Activated CD4-positive, alpha-beta T cell treated with anti-CD3 and anti-CD28 coated beads, Interleukin-2, amount 50 U/mL, for 16 hours (primary cell): ENCODE results near the gene NUP62.
"Not testable (repeated sequence)": the region's sequence is repeated elsewhere in the genome, so short reads cannot be mapped to it uniquely, and the experiment has no call there.

Source experiments
- DNase-seq: peaks from one replicate; pipeline ENCODE4 v3.0.0-alpha.2; 2020

Gene NUP62

GRCh38 chr19:49929121-49929610 lies at the start of gene NUP62, which contains the start of gene ATF5:
TSS of gene NUP62 (minus strand) at chr19:49929504. CDS start at chr19:49909807, 19,697 bp downstream.
TSS of gene ATF5 (plus strand) at chr19:49929205. CDS start at chr19:49930851, 1,646 bp downstream.
- DNase-seq, result peak; percentile 93

DNA sequence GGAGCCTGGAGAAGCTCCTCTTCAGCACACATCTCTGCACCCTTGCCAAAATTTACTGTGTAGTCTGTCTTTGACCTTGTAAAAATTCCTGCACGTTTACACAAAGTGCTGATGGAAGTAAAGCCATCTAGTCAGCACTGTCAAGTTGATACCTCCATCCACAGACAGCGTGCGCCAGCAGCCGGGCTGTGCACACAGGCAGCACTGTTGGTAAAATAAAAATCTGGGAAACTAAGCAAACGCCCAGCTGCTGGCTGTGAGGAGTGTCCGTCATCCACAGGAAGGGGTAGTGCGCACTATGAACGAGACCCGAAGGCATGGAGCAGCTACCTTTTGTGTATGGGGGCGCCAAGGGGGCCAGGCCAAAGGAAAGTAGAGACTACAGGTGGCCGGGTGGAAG lies 49.0 kb upstream of the NUP62 start:
- no peak for DNase-seq

- DNase-seq, result no peak
Measured at GRCh38 chr19:49977881-49978280, 48.6 kb upstream of the NUP62 start.

DNA sequence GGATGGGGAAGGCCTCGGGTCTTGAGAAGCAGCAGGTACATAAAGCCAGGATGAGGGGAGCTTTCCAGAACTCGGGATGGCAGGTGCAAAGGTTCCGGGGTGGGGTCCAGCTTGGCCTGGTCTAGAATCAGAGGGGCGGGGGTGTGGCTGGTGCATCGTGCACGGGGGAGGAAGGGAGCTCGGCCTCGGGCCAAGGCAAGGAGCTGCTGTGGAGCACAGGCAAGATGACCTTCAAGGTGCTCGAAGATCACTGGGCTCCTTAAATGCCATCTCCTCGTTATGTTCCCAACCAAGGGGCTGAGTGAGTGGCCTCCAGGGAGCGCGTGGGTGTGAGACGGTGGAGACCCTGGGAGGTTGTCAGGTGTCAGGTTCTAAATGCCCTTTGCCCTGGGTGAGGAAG lies 47.8 kb upstream of the NUP62 start:
- DNase-seq, result no peak

DNA sequence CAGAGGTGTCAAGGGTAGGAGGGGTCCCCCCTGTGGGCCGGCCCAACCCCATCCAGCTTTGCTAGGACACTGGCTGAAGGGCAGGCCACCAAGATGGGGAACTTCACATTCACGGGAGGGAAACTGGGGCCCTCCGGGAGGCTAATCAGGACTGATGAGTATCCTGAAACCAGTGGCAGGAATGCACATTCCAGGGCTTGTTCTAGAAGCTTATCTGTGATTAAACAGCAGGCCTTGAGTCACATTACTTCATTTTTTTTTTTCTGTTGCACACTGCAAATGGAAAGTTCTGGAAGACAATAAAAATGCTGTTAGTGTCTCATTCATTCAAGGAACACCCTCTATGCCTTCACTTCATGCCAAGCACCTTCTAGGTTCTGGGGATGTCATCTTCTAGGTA lies 47.2 kb upstream of the NUP62 start:
- no peak for DNase-seq

DNA sequence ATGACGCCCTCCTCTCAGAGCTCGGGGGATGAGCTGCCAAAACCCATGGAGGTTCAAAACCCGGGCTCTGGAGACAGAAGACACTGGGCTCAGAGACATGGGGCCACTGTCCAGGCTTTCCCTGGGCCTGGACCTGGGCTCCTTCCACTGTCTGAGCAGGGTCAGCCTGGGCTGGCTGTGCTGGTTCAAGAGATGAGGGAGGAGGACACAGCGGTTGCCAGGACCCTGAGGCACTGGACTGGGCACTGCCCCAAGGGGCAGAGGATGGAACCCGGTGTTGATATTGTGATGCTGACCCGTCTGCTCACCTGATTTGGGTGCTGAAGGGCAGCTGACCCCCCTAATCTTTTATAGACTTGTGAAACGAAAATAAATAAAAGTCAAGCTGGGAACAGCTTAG lies 45.7 kb upstream of the NUP62 start:
- no peak for DNase-seq

- DNase-seq, result no peak
Measured at GRCh38 chr19:49973987-49974386, 44.7 kb upstream of the NUP62 start.

DNA sequence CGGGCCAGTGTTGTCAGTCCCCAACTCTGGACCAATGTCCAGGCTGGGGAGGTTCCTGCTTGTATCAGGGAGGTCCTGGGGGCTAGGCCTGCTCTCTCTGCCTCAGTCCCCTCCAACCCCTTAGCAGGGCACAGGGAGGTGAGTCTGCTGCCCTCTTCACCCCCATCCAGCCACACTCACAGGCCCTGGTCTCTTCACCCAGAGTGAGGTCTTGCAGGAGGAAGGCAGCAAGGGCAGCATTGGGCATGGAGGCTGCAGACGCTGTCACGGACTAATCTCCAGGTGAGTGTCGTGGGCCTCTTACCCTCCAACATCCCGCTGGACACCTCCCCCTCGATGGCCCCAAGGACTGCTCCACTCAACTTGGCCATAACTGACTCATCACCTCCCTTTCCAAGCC lies 43.5 kb upstream of the NUP62 start:
- DNase-seq, result no peak

GRCh38 chr19:49971991-49972411 lies 42.7 kb upstream of the NUP62 start:
- no peak for DNase-seq

GRCh38 chr19:49969355-49969754 lies 40.1 kb upstream of the NUP62 start:
- DNase-seq, result not testable (repeated sequence)

- DNase-seq, result no peak
Measured at GRCh38 chr19:49968279-49968922, 39.1 kb upstream of the NUP62 start.

GRCh38 chr19:49960980-49961379 lies 31.7 kb upstream of the NUP62 start, which contains the start of gene SIGLEC11:
TSS of gene SIGLEC11 (minus strand) at chr19:49961172. CDS start at chr19:49961081, 91 bp downstream.
- DNase-seq, result not testable (repeated sequence)

- DNase-seq, result not testable (repeated sequence)
Measured at GRCh38 chr19:49959892-49960291, 30.6 kb upstream of the NUP62 start.

DNA sequence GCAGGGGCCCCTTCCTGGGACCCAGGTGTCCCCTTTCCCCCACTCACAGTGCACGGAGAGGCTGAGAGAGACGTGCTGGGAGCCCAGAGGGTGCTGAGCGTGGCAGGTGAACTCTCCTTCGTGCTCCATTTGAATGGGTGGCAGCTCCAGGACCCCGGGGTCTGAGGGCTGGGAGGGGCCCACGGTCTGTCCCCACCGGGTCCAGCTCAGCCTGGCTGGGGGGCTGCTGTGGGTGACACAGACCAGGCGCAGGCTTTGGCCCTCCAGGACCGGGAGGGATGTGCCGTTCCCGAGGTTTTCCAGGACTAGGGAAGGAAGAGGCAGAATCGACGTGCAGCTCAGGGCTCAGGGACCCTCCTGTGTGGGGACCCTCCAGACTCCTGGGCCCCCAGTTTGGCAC lies 29.3 kb upstream of the NUP62 start:
- not testable (repeated sequence) for DNase-seq

DNA sequence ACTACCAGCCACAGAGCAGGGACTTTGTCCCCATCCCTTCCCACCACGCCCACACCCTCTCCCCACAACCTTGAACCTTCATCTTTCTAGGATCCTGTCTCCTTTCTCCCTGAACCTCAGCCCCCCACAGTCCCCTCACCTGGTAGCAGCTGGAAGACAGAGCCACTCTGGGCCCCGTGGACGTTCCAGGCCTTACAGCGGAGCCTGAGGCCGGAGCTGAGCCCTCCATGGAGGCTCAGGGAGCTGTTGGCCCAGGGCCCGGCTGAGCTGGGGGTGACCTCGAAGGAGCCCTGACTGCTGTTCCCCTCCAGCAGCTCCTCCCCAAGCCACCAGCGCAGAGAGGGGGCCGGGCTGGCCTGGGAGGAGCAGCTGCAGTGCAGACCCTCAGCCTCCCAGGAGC lies 28.8 kb upstream of the NUP62 start:
- not testable (repeated sequence) for DNase-seq

DNA sequence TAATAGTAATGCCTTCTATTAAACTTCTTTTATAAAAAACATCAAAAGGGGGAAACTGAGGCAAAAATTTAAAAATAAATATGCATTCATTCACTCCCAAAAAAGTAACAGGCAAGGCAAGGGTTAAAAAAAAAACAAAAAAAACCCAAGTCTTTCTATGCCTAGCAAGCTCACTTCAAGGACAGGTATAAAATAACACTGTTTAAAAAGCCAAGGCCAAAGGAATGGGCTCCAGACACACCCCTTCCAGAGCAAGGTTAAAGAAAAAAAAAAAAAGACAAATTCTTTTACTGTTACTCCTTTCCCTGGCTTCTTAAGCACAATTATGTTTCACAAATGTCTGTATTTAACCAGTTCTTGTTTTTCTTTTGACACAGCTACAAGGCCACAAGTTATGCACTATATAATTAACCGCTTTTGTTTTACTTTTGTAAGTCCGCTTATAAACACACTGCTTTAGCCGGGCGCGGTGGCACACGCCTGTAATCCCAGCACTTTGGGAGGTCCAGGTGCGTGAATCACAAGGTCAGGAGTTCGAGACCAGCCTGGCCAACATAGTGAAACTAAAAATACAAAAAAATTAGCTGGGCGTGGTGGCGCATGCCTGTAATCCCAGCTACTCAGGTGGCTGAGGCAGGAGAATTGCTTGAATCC lies 28.1 kb upstream of the NUP62 start:
- no peak for DNase-seq

DNA sequence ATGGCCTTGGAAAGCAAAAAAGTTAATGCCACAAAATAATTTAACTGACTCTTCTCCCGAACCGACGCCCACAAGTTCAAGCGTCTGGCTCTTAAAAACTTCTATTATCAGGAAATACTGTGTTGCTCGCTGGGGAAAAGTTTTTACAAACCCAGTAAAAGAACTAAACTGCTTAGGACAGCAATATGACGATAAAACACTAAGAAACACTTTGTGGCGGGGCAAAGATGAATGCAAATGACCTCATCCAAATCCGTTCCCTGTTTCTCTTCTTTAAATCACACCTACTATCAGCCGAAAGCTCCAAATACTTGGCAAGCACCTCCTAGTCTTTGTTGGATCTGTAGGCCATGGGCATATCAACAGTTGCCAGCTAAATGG lies 26.8 kb upstream of the NUP62 start:
- DNase-seq, result no peak

GRCh38 chr19:49954933-49955332 lies 25.6 kb upstream of the NUP62 start:
- no peak for DNase-seq

GRCh38 chr19:49954092-49954829 lies 25.0 kb upstream of the NUP62 start:
- DNase-seq, result no peak

- DNase-seq, result no peak
Measured at GRCh38 chr19:49953416-49953815, 24.1 kb upstream of the NUP62 start.

DNA sequence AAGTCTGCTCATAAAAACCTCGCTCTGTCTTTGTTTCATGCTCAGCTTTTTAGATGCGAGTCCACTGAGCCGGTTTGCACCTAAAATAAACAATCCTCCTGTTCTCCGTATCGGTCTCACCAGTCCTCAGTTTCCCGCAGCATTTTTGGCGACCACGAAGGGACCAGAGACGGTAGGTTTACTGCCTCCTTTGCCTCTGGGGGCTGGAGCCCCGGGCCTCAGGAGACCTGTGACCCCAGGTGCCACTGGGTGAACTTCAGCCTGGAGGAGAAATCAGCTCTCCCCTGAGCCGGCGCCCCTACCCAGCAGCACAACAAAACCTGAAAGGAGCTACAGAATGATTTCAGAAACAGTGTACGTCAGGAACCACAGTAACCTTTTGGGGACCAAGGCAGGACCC lies 23.6 kb upstream of the NUP62 start:
- no peak for DNase-seq

DNA sequence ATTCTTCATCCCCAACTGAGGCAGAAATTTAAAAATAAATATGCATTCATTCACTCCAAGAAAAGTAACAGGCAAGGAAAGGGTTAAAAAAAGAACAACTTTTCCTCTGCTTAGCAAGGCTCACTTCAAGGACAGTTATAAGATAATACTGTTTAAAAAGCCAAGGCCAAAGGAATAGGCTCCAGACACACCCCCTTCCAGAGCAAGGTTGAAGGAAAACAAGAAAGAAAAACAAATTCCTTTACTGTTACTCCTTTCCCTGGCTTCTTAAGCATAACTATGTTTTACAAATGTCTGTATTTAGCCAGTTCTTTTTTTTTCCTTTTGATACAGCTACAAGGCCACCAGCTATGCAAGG lies 23.2 kb upstream of the NUP62 start:
- no peak for DNase-seq

DNA sequence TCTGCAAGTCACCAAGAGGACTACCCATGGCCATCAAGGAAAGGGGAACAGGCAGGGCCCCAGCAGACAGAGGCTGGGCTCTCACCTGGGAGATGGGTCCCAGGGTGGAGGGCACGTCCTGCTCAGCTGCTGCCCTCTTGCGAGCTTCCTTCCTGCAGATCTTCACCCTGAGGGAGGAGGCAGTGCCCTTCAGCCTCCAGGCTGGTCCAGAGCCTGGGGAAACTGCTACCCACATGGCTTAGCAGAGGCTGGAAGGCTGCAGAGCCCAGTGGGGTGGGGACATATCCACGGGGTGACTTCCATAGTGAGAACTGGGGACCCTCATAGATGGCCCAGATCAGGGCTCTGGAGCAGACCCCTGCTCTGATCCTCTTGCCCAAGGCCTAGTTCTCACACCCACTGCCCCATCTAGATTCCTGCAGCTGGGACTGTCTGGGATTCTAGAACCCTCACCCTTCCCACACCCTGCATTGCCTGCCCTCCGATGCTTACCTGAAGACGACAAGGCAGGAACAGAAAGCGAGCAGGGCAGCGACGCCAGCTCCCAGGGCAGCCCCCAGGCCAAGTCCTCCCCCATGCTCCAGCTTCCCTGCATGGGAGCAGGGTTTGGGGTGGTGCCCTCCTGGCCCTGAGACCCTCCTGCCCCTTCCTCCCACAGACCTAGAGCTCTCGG lies 22.6 kb upstream of the NUP62 start:
- DNase-seq, result no peak
